HG03175 (cell line): ENCODE data around the gene TOLLIP.
"Not testable (repeated sequence)": the region's sequence is repeated elsewhere in the genome, so short reads cannot be mapped to it uniquely, and the experiment has no call there.

Experiments used
- ATAC-seq: cut with Tn5 transposase; IDR thresholded peaks from one replicate; pipeline ENCODE4 v1.9.1; 2021; ENCODE audit warnings: mild to moderate bottlenecking, moderate library complexity; ENCODE audit not compliant: unreplicated experiment

Gene TOLLIP

GRCh38 chr11:1251236-1251770 is 58.1 kb downstream of the TOLLIP start:
- ATAC-seq: no peak

GRCh38 chr11:1250411-1250810 is 59.0 kb downstream of the TOLLIP start:
- ATAC-seq: not testable (repeated sequence)

- not testable (repeated sequence) for ATAC-seq
Measured at GRCh38 chr11:1248951-1249350, 60.5 kb downstream of the TOLLIP start.

- ATAC-seq: not testable (repeated sequence)
Measured at GRCh38 chr11:1247026-1247425, 62.4 kb downstream of the TOLLIP start.

GRCh38 chr11:1246301-1246700 is 63.1 kb downstream of the TOLLIP start:
- not testable (repeated sequence) for ATAC-seq

- ATAC-seq: not testable (repeated sequence)
Measured at GRCh38 chr11:1245717-1246116, 63.7 kb downstream of the TOLLIP start.

GRCh38 chr11:1244557-1244956 is 64.9 kb downstream of the TOLLIP start:
- not testable (repeated sequence) for ATAC-seq

- ATAC-seq: not testable (repeated sequence)
Measured at GRCh38 chr11:1243521-1243920, 65.9 kb downstream of the TOLLIP start.

GRCh38 chr11:1242751-1243150 is 66.7 kb downstream of the TOLLIP start:
- not testable (repeated sequence) for ATAC-seq

GRCh38 chr11:1242289-1242688 is 67.1 kb downstream of the TOLLIP start:
- ATAC-seq: no peak

- ATAC-seq: no peak
Measured at GRCh38 chr11:1241706-1242105, 67.7 kb downstream of the TOLLIP start.

GRCh38 chr11:1240771-1241170 is 68.7 kb downstream of the TOLLIP start:
- ATAC-seq: no peak

GRCh38 chr11:1239596-1240205 is 69.7 kb downstream of the TOLLIP start:
- no peak for ATAC-seq

GRCh38 chr11:1238767-1239595 is 70.5 kb downstream of the TOLLIP start:
- ATAC-seq: no peak

GRCh38 chr11:1237851-1238250 is 71.6 kb downstream of the TOLLIP start:
- ATAC-seq: no peak

GRCh38 chr11:1237128-1237580 is 72.3 kb downstream of the TOLLIP start:
- no peak for ATAC-seq

GRCh38 chr11:1236316-1237127 is 72.9 kb downstream of the TOLLIP start:
- ATAC-seq: no peak

GRCh38 chr11:1235901-1236315 is 73.5 kb downstream of the TOLLIP start:
- ATAC-seq: no peak

- no peak for ATAC-seq
Measured at GRCh38 chr11:1235306-1235900, 74.0 kb downstream of the TOLLIP start.

GRCh38 chr11:1234771-1235305 is 74.6 kb downstream of the TOLLIP start:
- no peak for ATAC-seq
